Endothelial cell of umbilical vein (primary cell): Measurements from ENCODE around the gene LRRC8D. TPM values are rescaled to one million over a fixed set of nuclear protein-coding genes. Genes with fewer than 3 reads are reported as not detected.

Experiments used
- BruUV-seq: library from RNA; stranded (reverse); fragments of 400-500 nt; replicated peaks from 2 replicates; lab custom pipeline; 2021; lab: Mats Ljungman, UMichigan
- CTCF ChIA-PET: fragments of 300-600, 350-600 bp; sonication (Branson Sonifier 250); formaldehyde crosslinking; loops from one replicate; lab custom pipeline; 2021; ENCODE audit warnings: antibody characterized with exemption, inconsistent platforms; lab: Charles Lee
- POLR2A ChIA-PET: fragments of 300-600, 350-600 bp; sonication (Branson Sonifier 250); formaldehyde crosslinking; loops from one replicate; lab custom pipeline; 2021; ENCODE audit warnings: antibody characterized with exemption, inconsistent platforms; lab: Charles Lee
- DNase-seq: peaks from one replicate; pipeline ENCODE4 v3.0.0-alpha.2; 2011; ENCODE audit warnings: low read depth, low spot score
- FAIRE-seq: peaks from 2 replicates; lab custom pipeline; 2011; peaks lifted over from hg19 to GRCh38; lab: Jason Lieb, UNC
- H2AFZ ChIP-seq: 2 replicates; pipeline ENCODE4 v1.6.0; 2012; ENCODE audit warnings: low read depth, low read length, control low read depth, inconsistent platforms
- H3K27ac ChIP-seq: 2 replicates; pipeline ENCODE4 v1.5.1; 2011; ENCODE audit warnings: low read depth, mild to moderate bottlenecking, control low read depth, low read length, moderate library complexity; ENCODE audit not compliant: insufficient read depth
- H3K27me3 ChIP-seq, 2 experiments: 2 replicates each; pipeline versions ENCODE4 v1.6.0 to v1.6.1; 2011; ENCODE audit warnings: low read length in 2 of 2, mixed read lengths in 1 of 2; ENCODE audit not compliant: control insufficient read depth in 2 of 2, insufficient read depth in 2 of 2
- H3K36me3 ChIP-seq, 2 experiments: 2 replicates in 1 of 2; 3 replicates in 1 of 2; pipeline ENCODE4 v1.5.1; 2011; ENCODE audit warnings: low read length in 2 of 2, mild to moderate bottlenecking in 1 of 2, moderate library complexity in 1 of 2; ENCODE audit not compliant: control insufficient read depth in 2 of 2, insufficient read depth in 2 of 2; ENCODE audit errors: extremely low read depth in 1 of 2
- H3K4me1 ChIP-seq: 3 replicates; pipeline ENCODE4 v1.5.1; 2011; ENCODE audit warnings: mild to moderate bottlenecking, low read length; ENCODE audit not compliant: control insufficient read depth, insufficient read depth; ENCODE audit errors: extremely low read depth
- H3K4me2 ChIP-seq: 2 replicates; pipeline ENCODE4 v1.6.1; 2011; ENCODE audit warnings: low read length, control low read depth, mixed read lengths; ENCODE audit not compliant: insufficient read depth
- H3K4me3 ChIP-seq, 3 experiments: fragments of 200-600 bp in 1 of 3; sonication (generic), shearing (Covaris generic) in 1 of 3; replicated peaks in 1 of 3; 2 replicates each; pipeline ENCODE4 v1.5.1; 2011 to 2016; ENCODE audit warnings: control low read depth in 3 of 3, low read length in 3 of 3, mild to moderate bottlenecking in 2 of 3, inconsistent platforms in 1 of 3, low read depth in 1 of 3, moderate library complexity in 1 of 3; ENCODE audit not compliant: insufficient read depth in 1 of 3
- H3K79me2 ChIP-seq: 2 replicates; pipeline ENCODE4 v1.6.0; 2012; ENCODE audit warnings: low read length, inconsistent platforms; ENCODE audit not compliant: control insufficient read depth, insufficient read depth
- H3K9ac ChIP-seq: replicated peaks from 2 replicates; pipeline ENCODE3; 2011; ENCODE audit warnings: low read length, control low read depth; ENCODE audit not compliant: insufficient read depth; ENCODE audit errors: extremely low read depth
- H3K9me1 ChIP-seq: replicated peaks from 3 replicates; pipeline ENCODE4 v1.6.0; 2011; ENCODE audit warnings: mild to moderate bottlenecking, low read length; ENCODE audit not compliant: control insufficient read depth, insufficient read depth; ENCODE audit errors: extremely low read depth
- H3K9me3 ChIP-seq: replicated peaks from 2 replicates; pipeline ENCODE4 v1.5.1; 2012; ENCODE audit warnings: low read length, inconsistent platforms; ENCODE audit not compliant: control insufficient read depth, insufficient read depth
- H4K20me1 ChIP-seq: replicated peaks from 2 replicates; pipeline ENCODE3; 2011; ENCODE audit warnings: mild to moderate bottlenecking, low read length; ENCODE audit not compliant: control insufficient read depth, insufficient read depth; ENCODE audit errors: extremely low read depth
- CTCF ChIP-seq, 2 donors: IDR thresholded peaks; 1 replicate in 1 of 2; 2 replicates in 1 of 2; pipeline ENCODE4 v1.5.1; 2011; ENCODE audit warnings: low read length in 2 of 2, mild to moderate bottlenecking in 2 of 2, moderate library complexity in 2 of 2, control low read depth in 1 of 2, inconsistent platforms in 1 of 2, low read depth in 1 of 2; ENCODE audit not compliant: insufficient read depth in 1 of 2; ENCODE audit errors: extremely low read depth in 1 of 2
- EZH2 ChIP-seq: IDR thresholded peaks from 2 replicates; pipeline ENCODE4 v1.6.1; 2012; ENCODE audit warnings: borderline replicate concordance, low read depth, mild to moderate bottlenecking, moderate library complexity, low read length, inconsistent platforms; ENCODE audit not compliant: severe bottlenecking
- FOS ChIP-seq: IDR thresholded peaks from 2 replicates; pipeline ENCODE4 v1.6.1; 2011; ENCODE audit warnings: mild to moderate bottlenecking, low read length, moderate library complexity, borderline replicate concordance; ENCODE audit not compliant: insufficient read depth
- GATA2 ChIP-seq: IDR thresholded peaks from 2 replicates; pipeline ENCODE4 v1.7.0; 2011; ENCODE audit warnings: low read depth, mild to moderate bottlenecking, moderate library complexity, mixed read lengths, low read length; ENCODE audit not compliant: insufficient read length, insufficient read depth
- JUN ChIP-seq: IDR thresholded peaks from 2 replicates; pipeline ENCODE4 v1.6.1; 2011; ENCODE audit warnings: borderline replicate concordance, low read depth; ENCODE audit not compliant: insufficient read length, insufficient read depth
- MAX ChIP-seq: IDR thresholded peaks from 2 replicates; pipeline ENCODE4 v1.6.1; 2011; ENCODE audit not compliant: insufficient read depth, insufficient read length
- MYC ChIP-seq: IDR thresholded peaks from one replicate; pipeline ENCODE4 v1.6.1; 2011; ENCODE audit warnings: mild to moderate bottlenecking, low read depth, low read length
- POLR2A ChIP-seq: IDR thresholded peaks from 2 replicates; pipeline ENCODE4 v1.6.1; 2012; ENCODE audit warnings: low read depth, mild to moderate bottlenecking, control low read depth, low read length
- POLR2AphosphoS5 ChIP-seq: IDR thresholded peaks from 2 replicates; pipeline ENCODE4 v1.6.1; 2012; ENCODE audit warnings: low read depth, mild to moderate bottlenecking, control low read depth, low read length, moderate library complexity; ENCODE audit not compliant: insufficient read depth
- dilution Hi-C: fragments of 300-500 bp; cut with MboI; formaldehyde crosslinking; loops from one replicate; pipeline ENCODE4 v1.15.0; 2019; ENCODE audit warnings: low sequenced_read_pairs; ENCODE audit not compliant: extremely low pct_ligation_motif_present
- intact Hi-C: fragments of 100-400 bp; cut with micrococcal nuclease; formaldehyde crosslinking; loops from one replicate; pipeline ENCODE4 v1.10.0; 2022
- polyA plus RNA-seq, 4 experiments: library from polyadenylated mRNA; depleted of rRNA in 3 of 4; stranded (reverse) in 3 of 4; unstranded in 1 of 4; fragments of >200 nt; gene quantifications; 2 replicates each; pipeline versions ENCODE4 v1.2.1 to v1.2.3, GENCODE V29; 2011 to 2012; ENCODE audit warnings: missing spikeins in 1 of 4
- total RNA-seq: library from RNA; stranded (reverse); gene quantifications from 2 replicates; pipeline ENCODE4 v1.2.3, GENCODE V29; 2021

The LRRC8D gene
- total and polyA plus RNA-seq, 2 donors (not counting 3 experiments of a cell fraction or from before 2014, with no cell fraction given) = 31.9 to 37.7 TPM

GRCh38 chr1:89847191-89847729 is 26.4 kb downstream of the LRRC8D start:
- ChIA-PET CTCF (interaction anchor here (0.9 to 1.5 kb wide), 3 partner anchors 12 to 81 kb away, joined by 3 to 5 read pairs (median 4); no protein-coding TSS in a partner anchor), POLR2A (no interaction called here)
- DNase-seq (no peak), FAIRE-seq (no peak)
- dilution Hi-C loops (no loop called here), intact Hi-C loops (no loop called here)
- Histone ChIP-seq H3K79me2 (peaks cover 53% of the 10 kb centered on the region), H3K9me3 (no peaks in the 10 kb centered on the region), H3K9me1 (no peaks in the 10 kb centered on the region), H3K27ac (no peak overlapping the region), H3K9ac (no peak overlapping the region), H4K20me1 (no peaks in the 10 kb centered on the region), H2AFZ (no peak overlapping the region), H3K4me1 (peaks cover 20% of the 10 kb centered on the region), H3K4me3 (no peak overlapping the region), H3K4me2 (no peak overlapping the region), H3K36me3 (peaks cover 0 to 2% of the 10 kb centered on the region in 2 experiments), H3K27me3 (no peaks in the 10 kb centered on the region)
- TF ChIP-seq EZH2 (no peak), MAX (no peak), JUN (no peak), GATA2 (no peak), POLR2AphosphoS5 (no peak), CTCF (IDR thresholded peaks at IDR 0.05; ENCODE audit: extremely low read depth in 1 of 2, insufficient read depth in 1 of 2, low read depth in 1 of 2, low read length in 2 of 2) (no peak), POLR2A (no peak), FOS (no peak), MYC (no peak)
- BruUV-seq = no TSS peak
